Kidney glomerular epithelial cell (primary cell): ENCODE measurements around the gene DEPDC7.

Source experiments
- DNase-seq: peaks from one replicate; lab custom pipeline; 2025; lab: John Stamatoyannopoulos, UW

DEPDC7 gene

DNA sequence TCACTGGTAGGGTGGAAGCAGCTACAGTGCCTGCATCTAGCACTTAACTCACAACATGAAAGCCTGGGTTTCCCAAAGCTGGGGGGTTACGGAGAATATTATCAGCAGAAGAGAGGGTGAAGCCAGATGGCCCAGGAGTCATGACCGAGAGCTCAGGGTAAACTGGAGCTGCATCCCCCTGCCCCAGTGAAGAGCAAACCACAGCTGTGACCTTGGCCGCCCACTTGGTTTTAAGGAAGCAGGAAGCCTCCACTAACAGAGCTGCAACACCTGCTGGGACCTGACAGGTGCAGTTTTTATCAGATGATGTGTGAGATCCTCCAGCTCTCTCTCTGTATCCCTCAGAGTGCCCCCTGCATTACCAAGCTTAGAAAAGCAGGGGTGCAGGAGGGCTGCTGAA is 44.6 kb downstream of the DEPDC7 start:
- DNase-seq, result no peak

- DNase-seq, result no peak
These were observed 46.5 kb downstream of the DEPDC7 start for GRCh38 chr11:33062137-33062536.

DNA sequence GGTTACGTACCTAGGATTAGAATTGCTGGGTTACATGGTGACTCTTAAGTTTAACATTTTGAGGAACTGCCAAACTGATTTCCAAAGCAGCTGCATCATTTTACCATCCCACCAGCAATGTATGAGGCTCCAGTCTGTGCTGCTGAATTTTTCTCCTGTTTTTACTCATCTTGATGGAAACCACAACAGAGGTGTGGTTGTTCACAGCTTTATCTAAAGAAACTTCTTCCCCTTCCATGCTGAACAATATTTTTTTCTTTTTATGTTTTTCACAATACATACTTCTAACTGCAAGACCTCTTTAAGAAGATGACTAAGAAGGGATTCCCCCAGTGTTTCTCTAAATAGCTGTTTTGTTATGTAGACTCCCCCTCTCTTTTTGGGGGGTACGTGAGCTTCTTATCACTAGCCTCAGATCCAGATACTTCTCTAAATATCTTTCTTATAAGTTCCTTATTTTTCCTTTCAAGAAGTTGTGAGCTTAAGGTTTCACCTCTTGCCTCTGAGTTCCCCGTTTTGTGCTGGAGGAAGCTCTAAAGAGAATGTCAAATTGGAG is 47.7 kb downstream of the DEPDC7 start:
- no peak for DNase-seq

- no peak for DNase-seq
These were observed 48.6 kb downstream of the DEPDC7 start for GRCh38 chr11:33064033-33064825.

DNA sequence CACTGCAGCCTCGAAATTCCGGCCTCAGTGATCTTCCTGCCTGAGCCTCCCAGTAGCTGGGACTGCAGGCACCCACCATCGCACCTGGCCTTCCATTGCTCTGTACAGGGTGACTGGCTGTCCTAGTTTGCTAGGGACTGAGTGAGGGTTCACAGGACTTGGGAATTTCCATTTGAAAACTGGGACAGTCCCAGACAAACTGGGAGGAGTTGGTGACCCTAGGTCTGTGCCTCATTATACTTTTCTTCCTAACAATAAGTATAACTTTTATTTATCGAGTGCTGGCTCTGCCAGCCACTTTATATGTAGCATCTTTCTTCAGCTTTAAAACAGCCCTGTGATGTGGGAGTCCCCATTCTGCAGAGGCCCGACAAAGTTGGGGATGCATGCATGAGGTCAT is 49.2 kb downstream of the DEPDC7 start:
- no peak for DNase-seq

- peak; percentile 54 for DNase-seq
These were observed 49.9 kb downstream of the DEPDC7 start for GRCh38 chr11:33065445-33066178.

- no peak for DNase-seq
These were observed 51.6 kb downstream of the DEPDC7 start for GRCh38 chr11:33067294-33067693.

- no peak for DNase-seq
These were observed 53.1 kb downstream of the DEPDC7 start for GRCh38 chr11:33068611-33069340.

- no peak for DNase-seq
These were observed 56.8 kb downstream of the DEPDC7 start for GRCh38 chr11:33072465-33072864.
